SJSA1 (cell line): Measurements from ENCODE around the gene AKAP13. TPM values are rescaled to one million over a fixed set of nuclear protein-coding genes. Genes with fewer than 3 reads are reported as not detected.

Experiments used
- DNase-seq, 2 experiments: peaks; one replicate each; pipeline ENCODE4 v3.0.0-alpha.2; 2015 to 2020; ENCODE audit warnings: low spot score in 2 of 2, low read depth in 1 of 2
- H3K27ac ChIP-seq: fragments of 250-450 bp; sonication (Bioruptor Pico); 2 replicates; pipeline ENCODE4 v1.5.1; 2020; ENCODE audit warnings: mild to moderate bottlenecking, moderate library complexity
- H3K27me3 ChIP-seq: fragments of 250-450 bp; sonication (Bioruptor Pico); replicated peaks from 2 replicates; pipeline ENCODE4 v1.5.1; 2020; ENCODE audit warnings: mild to moderate bottlenecking, moderate library complexity
- H3K36me3 ChIP-seq: fragments of 250-450 bp; sonication (Bioruptor Pico); 2 replicates; pipeline ENCODE4 v1.5.1; 2020; ENCODE audit warnings: mild to moderate bottlenecking
- H3K4me1 ChIP-seq: fragments of 250-450 bp; sonication (Bioruptor Pico); replicated peaks from 2 replicates; pipeline ENCODE4 v1.6.1; 2021; ENCODE audit warnings: mild to moderate bottlenecking
- H3K4me3 ChIP-seq: fragments of 250-450 bp; sonication (Bioruptor Pico); 2 replicates; pipeline ENCODE4 v1.5.1; 2020; ENCODE audit warnings: mild to moderate bottlenecking
- H3K9me3 ChIP-seq: fragments of 250-450 bp; sonication (Bioruptor Pico); replicated peaks from 2 replicates; pipeline ENCODE4 v1.5.1; 2020; ENCODE audit warnings: mild to moderate bottlenecking
- total RNA-seq: library from RNA; depleted of rRNA; stranded (reverse); fragments of >200 nt; shearing (Covaris generic); gene quantifications from 2 replicates; pipeline ENCODE4 v1.2.3, GENCODE V29; 2014

Gene AKAP13
- total RNA-seq, 1 experiment from 2014 or later = 65.4 TPM

- peaks cover 3% of the 10 kb centered on the region; the same call in 1 of the 2 replicates for H3K36me3 ChIP-seq
- H3K27ac ChIP-seq = no peak overlapping the region
- no peaks in the 10 kb centered on the region for H3K4me1 ChIP-seq
- no peaks in the 10 kb centered on the region for H3K27me3 ChIP-seq
- no peaks in the 10 kb centered on the region for H3K9me3 ChIP-seq
- DNase-seq = peak in 1 of 2 experiments; percentile 34
- H3K4me3 ChIP-seq = no peak overlapping the region
These were observed 382.8 kb downstream of the AKAP13 start for GRCh38 chr15:85763157-85763556.

GRCh38 chr15:85763673-85764633 is 383.6 kb downstream of the AKAP13 start:
- H3K27ac ChIP-seq = no peak overlapping the region
- DNase-seq = no peak
- H3K4me3 ChIP-seq = no peak overlapping the region
- no peaks in the 10 kb centered on the region for H3K9me3 ChIP-seq
- no peaks in the 10 kb centered on the region for H3K27me3 ChIP-seq
- peaks cover 5% of the 10 kb centered on the region; the same call in 1 of the 2 replicates for H3K36me3 ChIP-seq
- no peaks in the 10 kb centered on the region for H3K4me1 ChIP-seq

- Histone ChIP-seq H3K4me3 (no peak overlapping the region), H3K36me3 (peaks cover 5% of the 10 kb centered on the region; the same call in 1 of the 2 replicates), H3K27me3 (no peaks in the 10 kb centered on the region), H3K9me3 (no peaks in the 10 kb centered on the region), H3K27ac (no peak overlapping the region), H3K4me1 (no peaks in the 10 kb centered on the region)
- DNase-seq = no peak
These were observed 384.4 kb downstream of the AKAP13 start for GRCh38 chr15:85764649-85765277.

GRCh38 chr15:85766001-85766831 is 385.8 kb downstream of the AKAP13 start:
- H3K36me3 ChIP-seq = peaks cover 5% of the 10 kb centered on the region; the same call in 1 of the 2 replicates
- no peak overlapping the region for H3K27ac ChIP-seq
- peak in 1 of 2 experiments; percentile 35 for DNase-seq
- H3K4me1 ChIP-seq = no peaks in the 10 kb centered on the region
- H3K27me3 ChIP-seq = no peaks in the 10 kb centered on the region
- no peaks in the 10 kb centered on the region for H3K9me3 ChIP-seq
- no peak overlapping the region for H3K4me3 ChIP-seq

- no peaks in the 10 kb centered on the region for H3K4me1 ChIP-seq
- peaks cover 5% of the 10 kb centered on the region; the same call in 1 of the 2 replicates for H3K36me3 ChIP-seq
- peak in 1 of 2 experiments; percentile 35 for DNase-seq
- no peaks in the 10 kb centered on the region for H3K9me3 ChIP-seq
- H3K27ac ChIP-seq = no peak overlapping the region
- H3K27me3 ChIP-seq = no peaks in the 10 kb centered on the region
- H3K4me3 ChIP-seq = no peak overlapping the region
These were observed 387.6 kb downstream of the AKAP13 start for GRCh38 chr15:85767785-85768529.

- H3K36me3 ChIP-seq = peaks cover 5% of the 10 kb centered on the region; the same call in 1 of the 2 replicates
- no peak overlapping the region for H3K27ac ChIP-seq
- no peaks in the 10 kb centered on the region for H3K27me3 ChIP-seq
- no peaks in the 10 kb centered on the region for H3K4me1 ChIP-seq
- DNase-seq = peak in 1 of 2 experiments; percentile 40
- H3K9me3 ChIP-seq = no peaks in the 10 kb centered on the region
- H3K4me3 ChIP-seq = no peak overlapping the region
These were observed 388.3 kb downstream of the AKAP13 start for GRCh38 chr15:85768595-85769168.

GRCh38 chr15:85769182-85769900 is 388.9 kb downstream of the AKAP13 start:
- Histone ChIP-seq H3K27ac (no peak overlapping the region), H3K27me3 (no peaks in the 10 kb centered on the region), H3K4me3 (no peak overlapping the region), H3K4me1 (no peaks in the 10 kb centered on the region), H3K9me3 (no peaks in the 10 kb centered on the region), H3K36me3 (peaks cover 5% of the 10 kb centered on the region; the same call in 1 of the 2 replicates)
- DNase-seq = peak in 1 of 2 experiments; percentile 45

- Histone ChIP-seq H3K36me3 (peaks cover 5% of the 10 kb centered on the region; the same call in 1 of the 2 replicates), H3K27ac (no peak overlapping the region), H3K4me1 (no peaks in the 10 kb centered on the region), H3K9me3 (no peaks in the 10 kb centered on the region), H3K4me3 (no peak overlapping the region), H3K27me3 (no peaks in the 10 kb centered on the region)
- DNase-seq = no peak
These were observed 390.0 kb downstream of the AKAP13 start for GRCh38 chr15:85770096-85771041.

- Histone ChIP-seq H3K4me1 (no peaks in the 10 kb centered on the region), H3K27ac (no peak overlapping the region), H3K9me3 (no peaks in the 10 kb centered on the region), H3K36me3 (peaks cover 5% of the 10 kb centered on the region; the same call in 1 of the 2 replicates), H3K4me3 (no peak overlapping the region), H3K27me3 (no peaks in the 10 kb centered on the region)
- no peak for DNase-seq
These were observed 390.9 kb downstream of the AKAP13 start for GRCh38 chr15:85771271-85771670.

GRCh38 chr15:85771781-85772445 is 391.5 kb downstream of the AKAP13 start:
- DNase-seq = peak in 1 of 2 experiments; percentile 34
- Histone ChIP-seq H3K36me3 (peaks cover 5% of the 10 kb centered on the region; the same call in 1 of the 2 replicates), H3K9me3 (no peaks in the 10 kb centered on the region), H3K27ac (no peak overlapping the region), H3K4me1 (no peaks in the 10 kb centered on the region), H3K4me3 (no peak overlapping the region), H3K27me3 (no peaks in the 10 kb centered on the region)

GRCh38 chr15:85772668-85773067 is 392.3 kb downstream of the AKAP13 start:
- no peak overlapping the region for H3K4me3 ChIP-seq
- peak in 1 of 2 experiments; percentile 40 for DNase-seq
- no peak overlapping the region for H3K27ac ChIP-seq
- no peaks in the 10 kb centered on the region for H3K27me3 ChIP-seq
- peaks cover 5% of the 10 kb centered on the region; the same call in 1 of the 2 replicates for H3K36me3 ChIP-seq
- no peaks in the 10 kb centered on the region for H3K9me3 ChIP-seq
- H3K4me1 ChIP-seq = no peaks in the 10 kb centered on the region
